SKM-1 treated with dmso at 0.1 percent for 144 hours (cell line): ENCODE measurements around the gene NEDD4L.

Experiments
- DNase-seq: peaks from one replicate; lab custom pipeline; 2025; ENCODE audit not compliant: unreplicated experiment; lab: John Stamatoyannopoulos, UW

NEDD4L gene

DNA sequence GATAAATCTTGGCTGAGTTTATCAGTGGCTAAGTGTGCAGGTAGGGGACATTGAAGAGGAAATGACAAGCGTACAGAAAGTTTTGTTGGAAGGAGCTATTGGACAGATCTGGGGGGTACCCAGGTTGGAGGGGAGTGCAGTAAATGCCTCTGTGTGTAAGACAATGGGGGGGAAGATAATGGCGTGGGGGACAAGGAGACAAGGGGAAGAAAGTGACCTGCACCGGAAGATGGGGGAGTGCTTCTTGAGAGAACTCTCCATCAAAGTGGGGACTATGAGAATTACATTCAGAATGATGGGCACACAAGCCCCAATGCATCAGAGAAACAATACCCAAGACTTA lies 394.9 kb downstream of the NEDD4L start:
- DNase-seq, result no peak

DNA sequence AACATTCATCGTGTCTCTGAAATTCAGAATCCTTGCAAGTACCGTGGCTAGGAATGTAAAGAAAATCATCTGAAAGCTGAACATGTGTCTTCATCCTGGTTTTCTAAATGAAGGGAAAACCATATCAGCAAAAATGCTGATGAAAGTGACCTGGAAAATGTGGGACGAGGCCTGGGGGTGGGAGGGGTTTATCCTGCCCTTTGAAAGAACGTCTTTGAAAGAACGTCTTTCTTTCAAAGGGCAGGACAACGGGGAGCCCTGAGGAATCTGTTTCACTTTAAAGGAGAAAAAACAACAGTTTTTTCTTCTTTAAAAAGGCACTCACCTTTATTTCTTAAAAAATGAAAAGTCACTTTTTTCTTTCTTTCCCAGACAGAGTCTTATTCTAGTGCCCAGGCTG lies 399.6 kb downstream of the NEDD4L start:
- DNase-seq, result no peak

DNA sequence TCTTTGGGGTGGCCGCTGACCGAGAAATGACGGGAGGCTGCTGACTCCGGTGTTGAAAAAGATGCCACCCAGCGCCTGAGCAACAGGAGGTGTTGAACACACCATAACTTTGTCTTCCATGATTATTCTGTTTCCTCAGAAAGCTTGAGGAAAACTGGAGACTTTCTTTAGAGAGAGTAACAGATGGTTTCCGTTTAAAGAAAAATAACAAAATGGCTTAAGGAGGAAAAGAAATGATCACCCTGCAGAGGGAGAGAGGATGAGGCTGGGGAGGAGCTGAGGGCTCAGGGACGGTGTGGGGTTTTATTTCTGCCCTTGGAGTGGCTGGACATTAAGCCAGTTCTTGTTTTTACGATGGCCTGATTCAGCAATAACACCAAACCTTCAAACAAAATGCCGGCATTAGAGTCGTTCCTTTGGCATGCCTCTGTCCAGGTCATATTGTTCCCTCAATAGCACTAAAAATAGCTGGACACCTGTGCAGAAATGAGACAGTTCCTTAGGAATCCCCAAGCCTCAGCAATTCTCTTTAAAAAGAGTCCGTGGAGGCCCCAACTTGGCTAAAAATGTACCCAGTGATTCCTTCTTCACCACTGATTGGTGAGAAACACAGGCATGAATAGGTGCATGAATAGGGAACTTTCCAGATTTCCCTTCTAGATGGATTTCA lies 402.5 kb downstream of the NEDD4L start:
- DNase-seq, result no peak

- no peak for DNase-seq
These were observed 403.5 kb downstream of the NEDD4L start for GRCh38 chr18:58447402-58448095.

DNA sequence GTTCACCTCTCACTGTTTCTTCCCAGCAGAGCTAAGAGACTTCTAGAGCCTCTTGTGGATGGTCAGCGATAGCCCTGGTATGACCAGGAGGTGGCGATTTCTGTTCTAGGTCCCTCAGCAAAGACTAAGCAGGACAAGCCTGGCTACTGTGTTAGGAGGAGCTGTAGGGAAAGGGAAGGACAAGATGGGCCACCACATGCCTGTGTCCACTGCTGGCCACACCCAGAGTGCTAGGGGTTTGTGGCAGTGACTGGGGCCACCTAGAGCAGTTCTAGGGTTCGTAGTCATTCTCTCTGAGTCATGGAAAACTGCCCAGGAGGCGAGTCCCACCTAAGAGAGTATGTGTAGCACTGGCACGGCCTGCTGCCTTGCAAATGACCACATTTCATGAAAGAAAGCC lies 405.4 kb downstream of the NEDD4L start:
- no peak for DNase-seq
